HG02885 (cell line): ENCODE results near the gene TPX2.

Experiments used
- ATAC-seq: cut with Tn5 transposase; IDR thresholded peaks from one replicate; pipeline ENCODE4 v1.9.1; 2021; ENCODE audit warnings: mild to moderate bottlenecking; ENCODE audit not compliant: unreplicated experiment, poor library complexity

TPX2 gene, protein sequence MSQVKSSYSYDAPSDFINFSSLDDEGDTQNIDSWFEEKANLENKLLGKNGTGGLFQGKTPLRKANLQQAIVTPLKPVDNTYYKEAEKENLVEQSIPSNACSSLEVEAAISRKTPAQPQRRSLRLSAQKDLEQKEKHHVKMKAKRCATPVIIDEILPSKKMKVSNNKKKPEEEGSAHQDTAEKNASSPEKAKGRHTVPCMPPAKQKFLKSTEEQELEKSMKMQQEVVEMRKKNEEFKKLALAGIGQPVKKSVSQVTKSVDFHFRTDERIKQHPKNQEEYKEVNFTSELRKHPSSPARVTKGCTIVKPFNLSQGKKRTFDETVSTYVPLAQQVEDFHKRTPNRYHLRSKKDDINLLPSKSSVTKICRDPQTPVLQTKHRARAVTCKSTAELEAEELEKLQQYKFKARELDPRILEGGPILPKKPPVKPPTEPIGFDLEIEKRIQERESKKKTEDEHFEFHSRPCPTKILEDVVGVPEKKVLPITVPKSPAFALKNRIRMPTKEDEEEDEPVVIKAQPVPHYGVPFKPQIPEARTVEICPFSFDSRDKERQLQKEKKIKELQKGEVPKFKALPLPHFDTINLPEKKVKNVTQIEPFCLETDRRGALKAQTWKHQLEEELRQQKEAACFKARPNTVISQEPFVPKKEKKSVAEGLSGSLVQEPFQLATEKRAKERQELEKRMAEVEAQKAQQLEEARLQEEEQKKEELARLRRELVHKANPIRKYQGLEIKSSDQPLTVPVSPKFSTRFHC

DNA sequence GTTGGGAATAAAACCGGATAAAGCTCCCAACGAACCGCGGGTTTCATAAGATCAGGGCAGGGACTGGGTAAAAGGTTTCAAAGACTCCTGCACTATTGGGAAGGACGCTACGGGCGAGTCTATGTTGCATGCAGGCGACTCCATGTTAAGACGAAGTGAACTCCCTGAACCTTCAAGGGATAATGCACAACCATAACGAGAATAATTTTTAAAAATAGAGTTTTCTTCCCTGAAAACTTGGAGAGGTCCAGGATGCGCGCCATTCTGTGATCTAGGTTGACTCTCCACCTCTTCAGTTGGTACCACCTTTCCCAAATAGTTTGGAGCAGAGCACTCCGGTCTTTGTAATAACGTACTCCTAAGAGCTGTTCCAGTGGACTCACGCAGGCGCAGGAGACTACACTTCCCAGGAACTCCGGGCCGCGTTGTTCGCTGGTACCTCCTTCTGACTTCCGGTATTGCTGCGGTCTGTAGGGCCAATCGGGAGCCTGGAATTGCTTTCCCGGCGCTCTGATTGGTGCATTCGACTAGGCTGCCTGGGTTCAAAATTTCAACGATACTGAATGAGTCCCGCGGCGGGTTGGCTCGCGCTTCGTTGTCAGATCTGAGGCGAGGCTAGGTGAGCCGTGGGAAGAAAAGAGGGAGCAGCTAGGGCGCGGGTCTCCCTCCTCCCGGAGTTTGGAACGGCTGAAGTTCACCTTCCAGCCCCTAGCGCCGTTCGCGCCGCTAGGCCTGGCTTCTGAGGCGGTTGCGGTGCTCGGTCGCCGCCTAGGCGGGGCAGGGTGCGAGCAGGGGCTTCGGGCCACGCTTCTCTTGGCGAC, at the start of gene TPX2:
Gene TPX2, plus strand, starts transcription at position 562 of the 821 bp plus-strand sequence. CDS start 18,187 bp downstream, outside the sequence.
- peak; percentile 98 for ATAC-seq

DNA sequence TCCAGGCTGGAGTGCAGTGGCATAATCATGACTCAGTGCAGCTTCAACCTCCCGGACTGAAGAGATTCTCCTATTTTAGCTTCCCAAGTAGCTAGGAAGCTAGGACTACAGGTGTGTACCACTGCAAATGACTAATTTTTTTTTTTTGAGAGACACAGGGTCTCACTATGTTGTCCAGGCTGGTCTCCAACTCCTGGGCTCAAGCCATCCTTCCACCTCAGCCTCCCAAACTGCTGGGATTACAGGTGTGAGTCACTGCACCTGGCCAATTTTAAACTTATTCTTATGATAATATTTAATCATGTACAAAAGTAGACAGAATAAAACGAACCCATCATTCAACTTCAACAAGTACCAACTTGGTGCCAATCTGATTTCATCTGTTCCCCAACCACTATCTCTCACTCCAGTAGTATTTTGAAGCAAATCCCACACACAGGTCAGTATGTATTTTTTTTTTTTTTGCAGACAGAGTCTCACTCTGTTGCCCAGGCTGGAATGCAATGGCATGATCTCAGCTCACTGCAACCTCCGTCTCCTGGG, 48.9 kb upstream of the TPX2 start:
- ATAC-seq = no peak

DNA sequence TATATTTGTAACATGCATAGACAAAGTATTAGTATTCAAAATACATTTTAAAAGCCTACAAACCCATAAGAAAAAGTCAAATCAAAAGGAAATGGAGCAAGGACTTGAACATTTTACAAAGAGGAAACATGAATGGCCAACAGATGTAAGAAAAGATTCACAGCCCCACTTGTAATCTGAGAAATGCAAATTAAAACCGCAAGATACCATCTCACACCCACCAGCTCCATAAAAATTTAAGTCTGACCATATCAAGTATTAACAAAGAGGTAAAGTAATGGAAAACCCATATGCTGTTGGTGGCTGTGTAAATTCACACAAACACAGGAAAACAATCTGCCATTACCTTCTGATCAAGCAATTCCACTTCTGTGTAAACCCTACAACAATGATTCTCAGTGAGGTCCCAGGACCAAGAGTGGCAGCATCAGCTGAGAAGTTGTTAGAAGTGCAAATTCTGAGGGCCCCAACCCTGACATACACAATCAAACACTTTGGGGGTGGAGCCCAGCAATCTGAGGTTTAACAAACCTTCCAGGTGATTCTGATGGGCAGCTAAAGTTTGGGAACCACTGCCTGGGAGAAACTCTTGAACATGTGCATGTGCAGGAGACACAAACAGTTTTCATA, 47.3 kb upstream of the TPX2 start:
- peak; percentile 55 for ATAC-seq

- no peak for ATAC-seq
Observed at GRCh38 chr20:31693402-31693801, 45.7 kb upstream of the TPX2 start.

GRCh38 chr20:31693987-31694661, 45.0 kb upstream of the TPX2 start:
- no peak for ATAC-seq

- no peak for ATAC-seq
Observed at GRCh38 chr20:31694842-31695593, 44.1 kb upstream of the TPX2 start.

GRCh38 chr20:31695849-31696804, 43.0 kb upstream of the TPX2 start:
- no peak for ATAC-seq

DNA sequence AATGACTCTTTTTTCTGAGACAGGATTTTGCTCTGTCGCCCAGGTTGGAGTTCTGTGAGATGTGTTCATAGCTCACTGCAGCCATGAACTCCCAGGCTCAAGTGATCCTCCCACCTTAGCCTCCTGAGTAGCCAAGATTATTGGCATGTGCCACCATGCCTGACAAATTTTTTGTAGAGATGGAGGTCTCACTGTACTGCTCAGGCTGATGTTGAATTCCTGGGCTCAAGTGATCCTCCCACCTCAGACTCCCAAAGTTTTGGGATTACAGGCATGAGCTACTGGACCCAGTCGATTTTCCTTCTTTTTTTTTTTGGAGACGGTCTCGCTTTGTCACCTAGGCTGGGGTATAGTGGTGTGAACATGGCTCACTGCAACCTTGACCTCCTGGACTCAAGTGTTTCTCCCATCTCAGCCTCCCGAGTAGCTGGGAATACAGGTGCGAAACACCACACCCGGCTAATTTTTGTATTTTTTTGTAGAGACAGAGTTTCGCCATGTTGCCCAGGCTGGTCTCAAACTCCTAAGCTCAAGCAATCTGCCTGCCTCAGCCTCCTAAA, 40.8 kb upstream of the TPX2 start:
- no peak for ATAC-seq

- peak; percentile 98 for ATAC-seq
Observed at GRCh38 chr20:31698803-31699718, 40.0 kb upstream of the TPX2 start.

DNA sequence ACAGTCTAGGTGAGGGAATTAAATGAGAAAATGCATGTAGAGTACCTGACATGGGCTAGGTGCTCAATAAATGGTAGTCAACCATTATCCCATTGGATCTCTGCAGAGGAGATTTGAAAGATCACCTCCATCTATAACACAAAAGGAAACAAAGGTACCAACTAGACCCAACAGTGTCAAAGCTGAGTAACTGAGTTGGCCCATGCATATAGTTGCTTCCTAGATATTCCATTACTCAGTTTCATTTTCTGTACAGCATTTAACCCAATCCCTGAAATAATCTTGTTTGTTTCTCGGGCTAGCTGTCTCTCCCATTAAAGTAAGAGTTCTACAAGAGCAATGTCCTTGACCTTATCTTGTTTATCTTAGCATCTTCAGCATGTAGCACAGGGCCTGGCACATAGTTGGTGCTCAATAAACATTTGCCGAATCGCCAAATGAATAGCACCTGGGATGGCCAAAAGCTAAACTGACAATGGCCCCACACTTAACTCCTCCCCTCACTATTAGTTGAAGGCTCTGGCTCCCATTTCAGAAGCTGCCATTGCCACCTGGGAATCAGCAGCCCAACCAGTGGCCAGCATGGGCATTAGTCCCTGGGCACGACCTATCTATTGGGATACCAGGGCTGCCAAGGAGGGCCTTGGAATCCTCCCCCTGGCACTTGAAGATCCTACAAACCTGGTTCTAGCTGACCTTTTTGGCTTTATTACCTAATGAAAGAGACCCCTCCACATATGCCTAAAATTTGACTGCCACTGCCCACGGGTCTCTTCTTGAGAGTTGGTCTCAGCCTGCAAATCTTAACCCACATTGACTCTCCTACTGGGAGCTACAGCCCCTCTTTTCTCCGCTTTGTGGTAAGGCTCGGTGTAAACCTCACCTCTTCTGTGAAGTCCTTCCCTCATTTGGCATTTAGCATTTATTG, 39.0 kb upstream of the TPX2 start:
- ATAC-seq = no peak

DNA sequence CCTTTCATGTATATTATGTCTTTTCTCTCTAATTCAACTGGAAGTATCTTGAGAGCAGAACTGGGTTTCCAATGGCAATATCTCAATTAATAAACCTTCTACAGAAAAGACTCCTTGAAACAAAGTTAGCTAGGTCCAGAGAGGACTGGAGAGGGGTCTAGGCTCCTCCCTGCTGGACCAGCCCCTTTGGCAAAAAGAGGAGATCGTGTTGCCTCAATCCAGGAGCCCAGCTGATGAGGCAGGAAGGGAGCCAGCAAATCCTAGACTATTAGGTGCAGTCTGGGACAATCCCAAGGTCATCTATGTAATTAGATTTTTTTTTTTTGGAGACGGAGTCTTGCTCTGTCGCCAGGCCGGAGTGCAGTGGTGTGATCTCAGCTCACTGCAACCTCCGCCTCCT, 38.3 kb upstream of the TPX2 start:
- no peak for ATAC-seq

DNA sequence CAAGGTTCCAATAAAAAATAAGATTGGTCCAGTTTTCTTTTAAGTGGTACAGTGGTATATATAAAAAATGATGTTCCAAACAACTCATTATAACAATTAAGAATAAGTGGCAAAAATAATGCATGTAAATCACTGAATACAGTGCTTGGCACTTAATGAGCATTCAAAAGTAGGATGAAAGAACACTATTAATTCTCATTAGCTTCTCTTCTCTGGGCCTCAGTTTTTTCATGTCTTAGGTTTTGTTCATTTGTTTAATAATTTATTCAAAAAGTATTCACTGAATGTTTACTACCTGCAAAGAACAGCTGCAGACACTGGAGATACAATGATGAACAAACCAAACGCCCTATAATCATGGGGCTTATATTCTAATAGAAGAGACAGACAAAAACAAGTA, 37.5 kb upstream of the TPX2 start:
- ATAC-seq = no peak

GRCh38 chr20:31704225-31705119, 34.6 kb upstream of the TPX2 start:
- ATAC-seq = no peak

DNA sequence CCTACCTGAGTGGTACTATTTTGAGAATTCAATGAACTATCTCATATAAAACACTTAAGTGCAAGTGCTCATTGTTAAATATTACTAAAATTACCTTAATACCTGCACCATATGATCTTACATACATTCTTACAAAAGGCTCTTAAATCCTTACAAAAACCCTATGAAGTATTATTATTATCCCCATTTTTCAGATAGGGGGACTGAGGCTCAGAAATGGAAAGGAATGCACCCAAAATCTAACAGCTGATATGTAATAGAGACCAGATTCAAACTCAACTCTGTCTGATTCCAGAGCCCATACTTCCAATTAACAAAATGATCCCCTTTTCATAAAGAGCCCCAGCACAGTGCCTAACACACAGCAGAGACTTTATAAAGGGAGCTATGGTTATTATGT, 33.9 kb upstream of the TPX2 start:
- ATAC-seq = no peak
